ENCODE results near the gene TEAD1.

- TF ChIP-seq SIN3A (IDR thresholded peaks at IDR 0.05; ENCODE audit: borderline replicate concordance in 2 of 2, control insufficient read depth in 1 of 2, low read depth in 2 of 2, low read length in 2 of 2) = no peak
- TF ChIP-seq POLR2AphosphoS5 (IDR thresholded peaks at IDR 0.05; ENCODE audit: control insufficient read depth, insufficient read depth, low read depth, low read length) = no peak
- no peak for TF ChIP-seq CTCF (IDR thresholded peaks at IDR 0.05 in 2 of 3, conservative IDR thresholded peaks at IDR 0.05 in 1 of 3; ENCODE audit: insufficient read depth in 2 of 3, low read depth in 1 of 3, low read length in 3 of 3)
- TF ChIP-seq ZNF121 (CRISPR knock-in tag; conservative IDR thresholded peaks at IDR 0.05) = no peak
- TF ChIP-seq EZH2 (IDR thresholded peaks at IDR 0.05; ENCODE audit: borderline replicate concordance, low read depth, low read length) = no peak
- TF ChIP-seq ZNF766 (CRISPR knock-in tag; conservative IDR thresholded peaks at IDR 0.05) = no peak
Measured at GRCh38 chr11:12897867-12898266, 223.6 kb downstream of the TEAD1 start.
